Activated T-cell treated with anti-CD3 and anti-CD28 coated beads for 24 hours (primary cell): ENCODE results near the gene TGM3.

Source experiments
- DNase-seq: peaks from one replicate; pipeline ENCODE4 v3.0.0-alpha.2; 2020; ENCODE audit warnings: low read depth

The TGM3 gene

DNA sequence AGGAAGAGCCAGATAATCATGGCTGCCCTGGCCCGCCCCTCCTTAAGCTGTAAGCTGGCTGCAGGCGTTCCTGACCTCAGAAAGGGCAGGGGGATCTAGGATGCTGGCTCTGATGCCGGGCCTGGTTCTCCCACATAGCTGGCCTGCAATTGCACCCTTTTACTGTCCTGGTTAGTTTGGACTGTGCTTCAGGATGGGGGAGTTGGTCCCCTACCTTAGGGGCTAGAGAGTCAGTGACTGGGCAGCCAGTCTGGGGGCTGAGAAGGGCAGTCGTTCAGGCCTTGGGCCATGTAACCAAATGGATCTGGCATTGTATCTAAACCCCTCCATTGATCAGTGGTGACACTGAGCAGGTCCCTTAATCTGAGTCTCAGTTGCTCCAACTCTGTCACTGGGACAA is 40.7 kb downstream of the TGM3 start:
- no peak for DNase-seq

DNA sequence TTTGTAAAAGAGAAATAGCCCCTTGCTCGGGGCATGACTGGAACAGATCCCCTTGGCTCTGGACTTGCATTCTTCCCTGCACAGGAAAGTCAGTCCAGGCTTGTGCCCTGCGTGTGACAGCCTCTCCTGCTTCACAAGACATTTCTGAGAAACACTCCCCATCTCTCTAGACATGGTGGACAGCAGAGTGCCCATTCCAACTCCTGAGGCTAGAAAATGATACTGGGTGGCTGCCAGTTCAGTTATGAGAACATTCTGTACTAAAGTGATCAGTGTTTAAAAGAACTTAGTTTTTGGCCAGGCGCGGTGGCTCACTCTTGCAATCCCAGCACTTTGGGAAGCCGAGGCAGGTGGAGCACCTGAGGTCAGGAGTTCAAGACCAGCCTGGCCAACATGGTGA is 41.3 kb downstream of the TGM3 start:
- DNase-seq, result no peak

DNA sequence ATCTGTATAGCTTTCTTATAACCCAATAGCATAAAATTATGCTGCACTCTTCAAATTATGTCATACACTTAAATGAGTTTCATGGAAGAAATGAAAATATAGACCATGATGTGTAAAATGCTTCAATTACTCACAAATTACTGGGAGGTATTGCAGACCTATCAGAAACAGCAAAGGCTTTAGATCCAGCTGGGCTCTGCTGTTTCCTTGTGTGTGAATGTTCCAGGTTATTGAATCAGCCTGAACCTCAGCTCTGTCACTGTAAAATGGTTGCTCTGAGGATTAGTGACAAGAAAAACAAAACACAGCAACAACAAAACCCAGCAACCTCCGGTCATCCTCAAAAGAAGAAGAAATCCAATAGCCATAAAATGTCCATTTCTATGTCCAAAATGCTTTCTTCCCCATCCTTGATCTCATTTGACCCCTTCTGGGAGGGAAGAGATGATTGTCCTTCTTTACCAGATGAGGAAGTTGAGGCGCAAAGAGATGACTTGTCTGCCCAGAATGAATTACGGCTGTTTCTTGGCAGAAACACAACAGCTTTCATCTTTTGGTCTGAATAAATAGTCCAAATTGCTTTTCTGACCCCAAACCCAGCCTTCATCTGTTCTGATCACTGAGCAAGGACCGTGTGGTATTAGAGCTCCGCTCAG is 42.7 kb downstream of the TGM3 start:
- DNase-seq, result no peak

DNA sequence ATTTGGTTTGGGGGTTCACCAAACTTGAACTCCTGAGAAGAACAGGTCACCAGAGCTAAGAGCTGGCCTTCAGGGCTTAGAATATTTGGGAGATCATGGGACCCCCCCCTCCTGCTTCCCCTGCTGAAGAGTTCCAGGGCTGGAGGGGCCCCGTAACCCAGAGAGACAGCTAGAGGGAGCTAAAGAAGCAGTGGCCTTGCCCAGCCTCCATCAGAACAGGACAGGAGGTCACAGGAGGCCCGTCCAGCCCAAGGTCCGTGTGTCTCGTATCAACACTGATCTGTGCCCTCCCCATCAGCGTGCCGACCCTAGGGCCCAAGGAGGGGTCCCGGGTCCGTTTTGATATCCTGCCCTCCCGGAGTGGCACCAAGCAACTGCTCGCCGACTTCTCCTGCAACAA is 44.3 kb downstream of the TGM3 start:
- DNase-seq, result no peak

DNA sequence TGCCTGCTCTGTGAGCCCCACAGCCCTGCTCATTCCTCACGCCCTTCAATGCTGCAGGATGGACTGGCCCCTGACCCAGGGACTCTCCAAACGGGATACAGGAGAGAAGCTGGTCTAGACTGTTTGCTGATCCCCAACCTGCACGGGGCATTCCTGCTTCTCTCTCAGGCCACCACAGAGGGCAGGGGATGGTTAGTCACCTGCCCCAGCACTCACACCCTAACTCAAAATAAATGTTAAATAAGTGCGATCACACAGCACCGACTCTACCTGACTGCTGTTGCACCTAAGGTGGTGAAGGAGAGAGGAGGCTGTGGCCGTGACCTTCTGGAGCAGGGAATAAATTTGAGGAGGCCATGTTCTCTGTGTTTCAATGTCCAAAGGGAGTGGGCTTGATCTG is 45.0 kb downstream of the TGM3 start:
- no peak for DNase-seq

DNA sequence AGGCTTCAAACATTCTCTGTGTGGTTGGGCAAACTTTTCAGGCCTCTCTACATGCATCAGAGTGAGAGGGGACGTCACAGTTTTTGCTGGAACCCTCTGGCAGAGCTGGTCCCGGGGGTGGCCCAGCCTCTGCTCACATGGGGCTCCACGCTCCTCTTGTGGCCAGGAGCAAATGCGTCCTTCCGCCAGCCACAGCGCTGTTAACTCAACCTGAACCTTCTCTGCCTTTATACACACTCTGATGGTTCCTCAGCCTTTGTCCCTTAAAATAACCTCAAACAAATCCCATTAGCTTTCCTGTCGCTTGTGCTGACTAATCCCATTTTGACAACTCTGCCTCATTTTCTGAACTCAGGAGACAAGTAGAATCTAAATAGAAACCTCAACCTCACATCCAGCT is 45.5 kb downstream of the TGM3 start:
- DNase-seq, result no peak

DNA sequence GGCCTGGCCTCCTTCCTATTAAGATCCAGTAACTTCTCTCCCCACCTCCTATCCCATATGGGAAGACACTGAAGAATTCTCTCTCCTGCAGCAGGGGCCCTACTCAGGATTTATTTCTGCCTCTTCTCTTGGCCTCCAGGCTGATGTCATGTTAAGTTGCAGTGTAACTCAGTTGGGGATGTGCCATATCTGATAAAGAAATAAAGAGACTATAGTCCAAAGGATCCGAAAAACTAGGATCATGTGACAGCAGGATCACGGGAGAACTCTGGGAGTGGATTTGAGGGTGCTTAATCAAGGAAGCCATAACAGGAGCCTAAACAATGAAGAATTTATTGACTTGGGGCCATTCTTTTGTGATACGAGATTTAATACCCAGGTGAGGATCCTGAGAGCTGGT is 46.4 kb downstream of the TGM3 start:
- no peak for DNase-seq

DNA sequence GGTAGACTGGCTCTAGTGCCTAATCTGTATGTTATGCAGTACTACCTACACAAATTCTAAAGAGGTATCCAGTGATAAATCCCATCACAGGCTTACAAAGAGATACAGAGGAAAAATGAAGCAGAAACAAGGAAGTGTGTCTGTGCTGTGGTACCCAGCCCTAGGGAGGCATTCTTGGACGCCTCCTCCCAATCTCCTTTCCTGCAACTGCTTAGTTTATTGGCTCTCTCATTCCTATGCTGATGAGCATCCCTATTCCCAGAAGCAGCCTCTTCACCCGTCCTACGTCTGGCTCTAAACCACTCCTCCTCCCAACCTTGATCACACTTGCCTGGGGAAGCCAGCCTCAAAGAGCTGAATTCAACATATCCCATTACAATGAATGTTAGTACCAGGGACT is 50.4 kb downstream of the TGM3 start:
- no peak for DNase-seq

DNA sequence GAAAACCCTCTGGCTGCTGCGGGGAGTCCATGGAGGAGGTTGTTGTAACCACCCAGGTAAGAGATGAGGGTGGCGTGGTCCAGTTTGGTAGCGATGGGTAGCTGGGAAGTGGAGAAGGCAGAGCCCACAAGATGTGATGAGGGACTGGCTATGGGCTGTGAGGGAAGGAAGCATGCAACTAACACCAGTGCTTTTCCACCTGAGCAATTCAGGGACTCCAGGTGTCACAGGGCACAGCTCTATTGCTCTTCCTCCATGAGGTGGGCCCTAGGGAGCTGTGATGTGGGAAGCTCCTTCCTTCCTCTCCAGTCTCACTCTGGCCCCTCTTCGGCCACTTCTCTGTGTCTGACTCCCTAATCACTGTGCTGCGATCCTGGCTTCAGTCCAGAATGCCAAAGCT is 52.5 kb downstream of the TGM3 start:
- DNase-seq, result no peak

DNA sequence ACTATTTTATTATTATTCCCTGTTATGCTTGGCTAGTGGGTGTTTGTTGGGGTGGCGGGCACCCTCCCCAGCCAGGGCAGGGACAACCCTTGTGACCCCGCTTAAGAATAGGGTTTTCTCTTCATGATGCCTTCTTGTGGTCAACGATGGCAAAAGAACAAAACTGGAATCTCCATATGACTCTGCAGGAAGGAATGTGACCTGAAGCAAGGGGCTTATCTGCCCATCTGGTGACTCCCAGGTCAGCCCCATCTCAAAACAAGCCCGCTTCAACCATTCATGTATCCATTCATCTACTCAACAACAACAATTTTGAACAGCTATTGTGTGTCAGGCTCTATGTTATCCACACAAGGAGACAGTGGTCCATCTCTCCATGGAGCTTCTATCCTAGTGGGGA is 54.0 kb downstream of the TGM3 start:
- no peak for DNase-seq

DNA sequence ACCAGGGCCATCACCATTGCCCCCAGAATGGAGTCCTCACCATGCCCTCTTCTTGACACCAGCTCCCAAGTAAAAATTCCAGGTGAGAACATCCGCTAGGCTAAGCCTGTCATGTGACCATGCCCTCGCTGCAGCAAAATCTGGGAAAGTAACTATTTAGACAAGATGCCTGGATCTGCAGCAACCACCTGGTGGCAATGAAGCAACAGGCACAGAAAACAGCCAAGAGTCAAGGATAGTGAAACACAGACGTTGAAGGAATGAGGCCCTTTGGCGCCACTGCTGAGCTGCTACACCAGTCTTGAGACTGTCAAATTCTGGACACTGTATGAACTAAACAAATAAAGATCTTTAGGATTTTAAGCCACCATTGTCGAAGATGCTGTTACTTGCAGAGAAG is 54.8 kb downstream of the TGM3 start:
- no peak for DNase-seq

DNA sequence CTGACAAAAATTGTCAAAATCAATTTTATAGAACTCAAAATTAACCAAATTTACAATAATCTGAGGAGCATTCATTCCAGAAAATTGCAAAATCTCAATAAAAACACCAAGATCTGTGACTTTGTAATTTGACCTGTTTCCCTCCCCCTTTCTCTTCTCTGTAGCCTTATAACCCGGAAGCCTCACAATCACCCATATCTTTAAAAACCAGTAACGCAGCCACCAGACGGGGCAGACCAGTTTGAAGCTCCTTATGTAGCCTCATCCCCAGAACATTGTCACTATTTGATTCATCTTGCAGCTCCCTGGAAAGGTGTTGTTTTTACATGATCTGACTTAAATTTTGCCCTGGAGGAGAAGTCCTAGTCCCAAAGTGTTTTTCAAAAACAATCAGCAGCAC is 57.4 kb downstream of the TGM3 start:
- no peak for DNase-seq

DNA sequence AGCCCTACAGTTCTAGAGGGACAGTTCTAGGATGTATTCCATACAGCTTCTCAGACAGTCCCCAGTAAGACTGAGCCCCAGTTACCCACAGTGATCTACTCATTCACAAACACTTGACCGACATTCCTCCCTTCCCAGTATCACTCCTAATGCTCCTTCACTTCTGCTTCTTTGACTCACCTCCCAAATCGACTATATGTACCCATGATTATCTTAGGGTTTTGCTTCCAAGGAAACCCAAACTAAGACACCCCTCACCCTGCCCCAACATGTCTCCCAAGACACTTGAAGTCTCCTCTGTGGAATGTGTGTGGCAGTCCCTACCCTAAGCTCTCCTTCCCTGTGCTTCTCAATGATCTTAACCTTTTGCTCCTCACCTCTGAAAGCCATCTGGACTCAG is 61.3 kb downstream of the TGM3 start:
- no peak for DNase-seq

DNA sequence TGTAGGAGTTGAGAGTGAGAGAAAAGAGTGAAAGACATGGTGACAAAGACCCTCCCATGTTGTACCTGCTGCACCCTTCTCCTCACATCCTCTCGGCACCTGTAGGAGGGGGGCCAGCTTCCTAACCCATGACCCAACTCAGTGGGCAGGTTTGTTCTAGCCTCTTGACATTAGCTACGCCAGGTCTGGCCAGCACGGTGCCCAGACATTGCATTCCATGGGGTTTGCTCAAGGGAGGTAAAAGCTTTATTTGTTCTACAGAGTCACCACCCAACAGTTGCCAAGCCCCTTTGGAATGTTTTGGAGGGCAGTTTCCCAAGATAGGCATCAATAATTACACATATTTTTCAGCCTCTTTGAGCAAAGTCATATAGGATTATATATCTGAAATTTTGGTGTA is 62.2 kb downstream of the TGM3 start:
- DNase-seq, result no peak

DNA sequence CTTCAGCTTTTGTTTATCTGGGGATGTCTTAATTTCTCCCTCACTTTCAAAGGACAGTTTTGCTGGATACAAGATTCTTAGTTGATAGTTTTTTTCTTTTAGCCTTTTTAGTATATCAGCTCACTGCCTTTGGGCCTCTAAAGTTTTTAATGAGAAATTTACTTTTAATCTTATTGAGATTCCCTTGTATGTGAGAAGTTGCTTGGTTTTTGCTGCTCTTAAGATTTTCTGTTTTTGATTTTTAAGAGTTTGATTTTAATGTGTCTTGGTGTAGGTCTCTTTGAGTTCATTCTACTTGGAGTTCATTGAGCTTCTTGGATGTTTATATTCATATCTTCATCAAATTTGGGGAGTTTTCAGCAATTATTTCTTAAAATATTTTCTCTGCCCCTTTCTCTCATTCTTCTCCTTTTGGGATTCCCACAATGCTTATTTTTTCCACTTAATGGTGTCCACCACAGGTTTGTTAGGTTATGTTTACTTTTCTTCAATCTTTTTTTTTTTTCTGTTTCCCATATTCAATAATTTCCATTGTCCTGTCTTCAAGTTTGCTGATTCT is 65.3 kb downstream of the TGM3 start:
- no peak for DNase-seq

DNA sequence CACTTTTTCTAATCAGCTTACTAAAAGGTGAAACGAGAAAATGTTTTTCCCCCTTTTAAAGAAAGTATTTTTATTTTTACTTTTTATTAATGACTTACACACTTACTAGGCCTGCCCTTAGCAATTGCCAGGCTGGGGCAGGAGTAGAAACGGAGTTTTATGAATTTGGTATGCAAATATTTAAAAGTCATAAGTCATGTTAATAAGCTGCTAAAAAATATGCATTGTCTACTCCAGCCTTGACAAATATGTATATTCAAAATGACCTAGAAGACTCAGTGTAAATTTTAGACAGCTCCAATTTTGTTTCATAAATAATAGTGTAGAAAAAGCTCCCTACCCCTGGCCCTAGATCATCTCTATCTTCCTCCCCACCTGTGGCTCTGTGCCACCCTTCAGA is 67.4 kb downstream of the TGM3 start:
- DNase-seq, result no peak

DNA sequence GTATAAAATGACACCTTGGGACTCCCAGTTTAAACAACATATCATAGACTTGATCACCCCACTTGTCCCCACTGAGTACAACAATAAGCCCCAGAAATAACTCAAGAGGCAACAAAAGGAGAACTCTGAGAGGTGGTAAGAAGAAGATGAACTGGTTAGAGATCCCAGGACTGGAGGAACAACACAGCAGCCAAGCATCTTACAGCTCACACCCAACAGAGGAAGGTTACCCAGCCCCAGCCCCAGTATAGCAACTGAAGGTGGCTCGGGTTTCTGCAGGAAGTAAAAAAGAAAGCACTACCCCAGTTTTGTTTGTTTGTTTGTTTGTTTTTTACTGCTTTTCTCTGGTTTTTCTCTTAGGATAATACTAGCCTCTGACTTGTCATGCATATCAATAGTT is 67.8 kb downstream of the TGM3 start:
- DNase-seq, result no peak

DNA sequence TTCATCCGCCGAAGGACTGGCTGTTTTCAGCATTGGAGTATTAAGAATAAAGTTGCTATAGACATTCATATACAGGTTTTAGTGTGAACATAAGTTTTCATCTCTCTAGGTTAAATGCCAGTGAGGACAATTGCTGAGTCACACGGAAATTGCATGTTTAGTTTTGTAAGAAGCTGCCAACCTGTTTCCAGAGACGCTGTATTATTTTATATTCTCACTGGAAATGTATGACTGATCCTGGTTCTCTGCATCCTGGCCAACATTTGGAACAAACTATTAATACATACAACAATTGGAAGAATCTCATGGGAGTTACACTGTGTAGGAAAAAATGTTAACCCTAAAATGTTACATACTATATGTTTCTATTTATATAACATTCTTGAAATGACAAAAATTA is 68.2 kb downstream of the TGM3 start:
- DNase-seq, result no peak

DNA sequence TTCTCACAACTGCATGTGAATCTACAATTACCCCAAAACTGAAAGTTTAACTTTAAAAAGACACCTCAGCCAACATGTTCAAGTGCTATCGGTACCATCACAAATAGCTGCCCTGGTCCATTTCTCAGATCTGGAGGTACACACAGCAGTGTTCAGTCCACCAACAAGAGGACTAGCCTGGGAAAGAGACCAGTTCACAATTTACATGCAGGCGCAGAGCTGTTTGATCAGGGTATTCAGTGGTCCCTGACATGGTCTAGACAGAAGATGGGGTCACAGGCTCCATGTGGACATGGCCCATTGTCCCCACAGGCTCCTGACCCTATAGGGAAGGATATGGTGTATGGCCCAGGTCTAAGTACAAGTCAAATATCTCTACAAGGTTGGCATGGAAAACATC is 69.3 kb downstream of the TGM3 start:
- DNase-seq, result no peak

DNA sequence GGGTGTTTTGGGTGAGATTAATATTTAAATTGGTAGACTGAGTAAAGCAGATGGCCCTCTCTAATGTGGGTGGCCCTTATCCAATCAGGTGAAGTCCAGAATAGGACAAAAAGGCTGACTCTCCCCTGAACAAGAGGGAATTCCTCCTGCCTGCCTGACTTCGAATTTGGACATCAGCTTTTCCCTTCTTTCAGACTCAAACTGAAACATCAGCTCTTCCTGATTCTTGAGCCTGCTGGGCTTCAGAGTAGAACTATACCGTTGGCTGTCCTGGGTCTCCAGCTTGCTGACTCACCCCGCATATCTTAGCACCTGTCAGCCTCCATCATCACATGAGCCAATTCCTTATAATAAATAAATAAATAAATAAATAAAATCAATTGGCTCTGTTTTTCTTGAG is 69.9 kb downstream of the TGM3 start:
- DNase-seq, result no peak

DNA sequence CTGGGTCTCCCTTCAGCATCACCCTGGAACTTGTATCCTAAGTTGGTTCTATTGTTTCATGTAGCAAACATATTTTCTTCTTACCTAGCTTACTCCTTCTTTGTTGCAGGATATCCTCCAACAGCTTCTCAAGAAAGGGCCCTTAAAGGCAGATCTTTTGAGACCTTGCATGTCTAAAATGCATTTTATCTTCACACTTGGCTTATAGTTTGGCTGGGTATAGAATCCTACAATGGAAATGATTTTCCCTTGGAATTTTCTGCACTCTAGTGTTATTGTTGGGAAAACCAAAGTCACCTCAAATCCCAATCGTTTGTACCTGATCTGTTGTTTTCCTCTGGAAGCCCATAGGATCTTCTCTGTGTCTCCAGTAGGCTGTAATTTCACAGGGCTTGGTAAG is 72.8 kb downstream of the TGM3 start:
- no peak for DNase-seq

DNA sequence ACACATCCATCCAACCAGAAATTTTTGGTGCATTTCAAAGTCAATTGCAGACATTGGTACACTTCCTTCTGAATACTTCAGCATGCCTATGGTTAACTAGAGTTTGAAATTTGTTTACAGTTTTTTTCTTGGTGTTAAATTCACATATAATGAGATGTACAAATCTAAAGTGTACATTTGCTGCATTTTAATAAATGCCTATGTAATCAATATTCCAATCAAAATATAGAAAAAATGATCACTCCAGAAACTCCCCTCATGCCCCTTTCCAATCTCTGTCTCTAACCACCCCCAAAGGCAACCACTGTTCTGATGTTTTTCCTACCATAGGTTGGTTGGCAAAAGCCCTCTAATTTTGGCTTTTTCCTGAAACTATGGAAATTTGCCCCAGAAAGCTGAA is 77.3 kb downstream of the TGM3 start:
- DNase-seq, result no peak

DNA sequence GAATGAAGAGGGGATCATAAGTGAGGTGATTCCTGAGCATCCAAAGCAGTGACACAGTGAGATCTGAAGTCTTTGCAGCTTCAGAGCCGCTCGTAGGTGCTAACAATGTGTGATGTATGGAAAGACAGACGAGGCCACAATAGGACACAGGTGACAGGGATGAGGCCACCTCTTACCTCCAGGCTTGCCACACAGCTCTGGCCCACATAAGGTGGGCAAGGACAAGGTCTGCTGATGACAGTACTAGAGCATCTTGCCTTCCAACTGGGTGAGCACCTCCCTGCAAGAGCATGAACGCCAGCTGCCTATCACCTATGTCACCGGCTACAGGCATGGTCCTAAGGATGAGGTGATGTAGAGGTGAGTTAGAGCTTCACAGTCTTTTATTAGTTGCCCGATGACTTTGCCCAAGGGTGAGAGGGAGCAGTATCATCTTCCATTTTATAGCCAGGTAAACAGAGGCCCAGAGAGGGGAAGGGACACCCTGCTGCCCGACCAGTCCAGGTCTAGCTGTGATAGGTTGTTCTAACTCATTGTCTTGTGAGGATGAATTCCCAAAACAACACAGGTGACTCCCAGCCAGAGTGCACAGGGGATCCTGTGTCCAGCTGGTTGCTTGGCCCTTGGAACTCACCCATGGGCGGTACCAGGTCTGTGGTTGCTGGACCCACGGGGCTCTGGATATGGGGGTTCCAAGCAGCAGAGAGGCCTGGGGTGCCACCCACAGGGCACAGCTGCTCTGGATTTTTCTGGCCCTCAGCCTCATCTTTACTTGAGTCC is 78.7 kb downstream of the TGM3 start:
- no peak for DNase-seq

DNA sequence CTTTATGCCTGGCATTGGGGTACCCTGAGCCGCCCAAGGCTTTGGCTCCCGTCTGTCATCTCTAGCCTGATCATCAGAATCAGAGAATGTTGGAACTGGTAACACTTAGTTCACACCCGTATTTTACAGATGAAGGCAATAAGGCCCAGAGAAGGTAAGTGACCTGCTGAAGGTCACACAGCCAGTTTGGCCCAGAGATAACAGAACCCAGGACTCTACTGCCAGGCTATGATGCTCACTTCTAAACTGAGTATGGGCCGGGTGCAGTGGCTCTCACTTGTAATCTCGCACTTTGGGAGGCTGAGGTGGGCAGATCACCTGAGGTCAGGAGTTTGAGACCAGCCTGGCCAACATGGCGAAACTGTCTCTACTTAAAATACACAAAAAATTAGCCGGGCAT is 83.1 kb downstream of the TGM3 start:
- no peak for DNase-seq
